ENCODE measurements around the gene TFB2M.
"Not testable (repeated sequence)": the region's sequence is repeated elsewhere in the genome, so short reads cannot be mapped to it uniquely, and the experiment has no call there.

Gene TFB2M

GRCh38 chr1:246566128-246566812, at the start of gene TFB2M, which contains the start of gene CNST:
Gene TFB2M (minus strand): TSS chr1:246566261. CDS start chr1:246566138, 123 bp downstream.
Gene CNST (plus strand): TSS chr1:246566456. CDS start chr1:246591563, 25,107 bp downstream.
- DNase-seq: peak; percentile 97

- DNase-seq: no peak
Measured at GRCh38 chr1:246613096-246613758, 47.2 kb upstream of the TFB2M start.

- DNase-seq: no peak
Measured at GRCh38 chr1:246609632-246610031, 43.6 kb upstream of the TFB2M start.

GRCh38 chr1:246608616-246609376, 42.7 kb upstream of the TFB2M start:
- DNase-seq: no peak

- no peak for DNase-seq
Measured at GRCh38 chr1:246607462-246607861, 41.4 kb upstream of the TFB2M start.

- not testable (repeated sequence) for DNase-seq
Measured at GRCh38 chr1:246605231-246605630, 39.2 kb upstream of the TFB2M start.

GRCh38 chr1:246602194-246602593, 36.1 kb upstream of the TFB2M start:
- DNase-seq: no peak

GRCh38 chr1:246600579-246600978, 34.5 kb upstream of the TFB2M start:
- DNase-seq: no peak

- DNase-seq: no peak
Measured at GRCh38 chr1:246599315-246599714, 33.3 kb upstream of the TFB2M start.

GRCh38 chr1:246597971-246598370, 31.9 kb upstream of the TFB2M start:
- DNase-seq: no peak

- DNase-seq: no peak
Measured at GRCh38 chr1:246597340-246597739, 31.3 kb upstream of the TFB2M start.

- no peak for DNase-seq
Measured at GRCh38 chr1:246595146-246595545, 29.1 kb upstream of the TFB2M start.

- no peak for DNase-seq
Measured at GRCh38 chr1:246592695-246593094, 26.6 kb upstream of the TFB2M start.

GRCh38 chr1:246591958-246592357, 25.9 kb upstream of the TFB2M start:
- DNase-seq: no peak

- DNase-seq: no peak
Measured at GRCh38 chr1:246591504-246591903, 25.4 kb upstream of the TFB2M start.

- DNase-seq: no peak
Measured at GRCh38 chr1:246591047-246591446, 25.0 kb upstream of the TFB2M start.

- not testable (repeated sequence) for DNase-seq
Measured at GRCh38 chr1:246589919-246590318, 23.9 kb upstream of the TFB2M start.

GRCh38 chr1:246588159-246588721, 22.2 kb upstream of the TFB2M start:
- no peak for DNase-seq

GRCh38 chr1:246587606-246588005, 21.5 kb upstream of the TFB2M start:
- DNase-seq: no peak

- no peak for DNase-seq
Measured at GRCh38 chr1:246587032-246587431, 21.0 kb upstream of the TFB2M start.

GRCh38 chr1:246583448-246584185, 17.6 kb upstream of the TFB2M start:
- DNase-seq: peak; percentile 39

GRCh38 chr1:246583056-246583440, 17.0 kb upstream of the TFB2M start:
- no peak for DNase-seq

All from NCI-H2081 treated with DMSO at 0.1 percent for 48 hours (cell line).